Tibial artery (tissue), 4 donors: ENCODE results near the gene SLC26A1.

Experiments used
- DNase-seq, 2 donors: peaks; one replicate each; pipeline ENCODE4 v3.0.0-alpha.2; 2019
- H3K27ac ChIP-seq, 2 donors: fragments of 200-600 bp; sonication (generic) in 1 of 2; 1 replicate in 1 of 2; 2 replicates in 1 of 2; pipeline ENCODE4 v1.5.1; 2018 to 2019; ENCODE audit warnings: mild to moderate bottlenecking in 1 of 2
- H3K27me3 ChIP-seq, 2 donors: fragments of 200-600 bp; sonication (generic) in 1 of 2; one replicate each; pipeline versions ENCODE4 v1.5.1 to v1.6.0; 2016 to 2019
- H3K36me3 ChIP-seq, 3 donors: fragments of 200-600 bp; sonication (generic) in 2 of 3; one replicate each; pipeline ENCODE4 v1.5.1; 2016 to 2019; ENCODE audit warnings: mild to moderate bottlenecking in 2 of 3
- H3K4me1 ChIP-seq, 4 donors: fragments of 200-600 bp; sonication (generic) in 2 of 4; 1 replicate in 3 of 4; 2 replicates in 1 of 4; pipeline ENCODE4 v1.5.1; 2016 to 2019
- H3K4me3 ChIP-seq, 2 donors: fragments of 200-600 bp; sonication (generic) in 1 of 2; 1 replicate in 1 of 2; 2 replicates in 1 of 2; pipeline ENCODE4 v1.5.1; 2018 to 2019; ENCODE audit warnings: mild to moderate bottlenecking in 2 of 2
- H3K9me3 ChIP-seq, 3 donors: fragments of 200-600 bp; sonication (generic) in 1 of 3; one replicate each; pipeline ENCODE4 v1.5.1; 2016 to 2019
- CTCF ChIP-seq, 2 experiments: fragments of 200-600 bp in 1 of 2; fragments of 450-650 bp in 1 of 2; IDR thresholded peaks; one replicate each; pipeline ENCODE4 v1.5.1; 2017 to 2019; ENCODE audit warnings: antibody characterized with exemption in 2 of 2, mild to moderate bottlenecking in 1 of 2, moderate library complexity in 1 of 2
- intact Hi-C: fragments of 100-400 bp; cut with DNase I; formaldehyde crosslinking; loops from one replicate; pipeline ENCODE4 v1.15.0; 2023; ENCODE audit warnings: low total_unique reads

The SLC26A1 gene

DNA sequence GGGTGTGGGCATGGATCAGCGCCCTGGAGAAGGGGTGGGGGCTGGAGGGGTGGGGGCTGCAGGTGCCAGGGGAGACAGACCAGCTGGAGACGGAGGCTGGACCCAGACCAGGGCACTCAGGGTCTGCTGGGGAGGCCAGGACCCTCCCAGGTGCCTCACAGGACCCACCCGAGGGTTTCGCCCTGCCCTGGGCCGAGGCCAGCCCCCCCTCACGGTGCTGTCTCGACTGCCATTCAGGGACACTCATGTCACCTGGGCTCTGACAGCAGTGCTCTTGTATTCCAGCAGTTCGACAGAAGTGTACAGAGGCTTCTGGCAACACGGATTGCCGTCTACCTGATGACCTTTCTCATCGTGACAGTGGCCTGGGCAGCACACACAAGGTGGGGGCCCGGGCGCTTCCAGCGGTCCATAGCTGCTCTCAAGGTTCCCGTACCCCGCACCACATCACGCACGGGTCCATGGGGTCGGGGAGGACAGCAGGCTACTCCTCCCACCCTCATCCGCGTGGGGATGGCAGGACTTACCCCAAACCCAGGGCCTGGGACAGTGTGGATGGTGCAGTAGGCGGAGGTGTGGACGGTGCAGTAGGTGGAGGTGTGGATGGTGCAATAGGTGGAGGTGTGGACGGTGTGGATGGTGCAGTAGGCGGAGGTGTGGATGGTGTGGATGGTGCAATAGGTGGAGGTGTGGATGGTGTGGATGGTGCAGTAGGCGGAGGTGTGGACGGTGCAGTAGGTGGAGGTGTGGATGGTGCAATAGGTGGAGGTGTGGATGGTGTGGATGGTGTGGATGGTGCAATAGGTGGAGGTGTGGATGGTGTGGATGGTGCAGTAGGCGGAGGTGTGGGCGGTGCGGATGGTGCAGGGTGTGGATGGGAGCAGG, 42.8 kb downstream of the SLC26A1 start:
- intact Hi-C loops = no loop called here
- Histone ChIP-seq H3K27ac (no peak overlapping the region), H3K27me3 (no peaks in the 10 kb centered on the region), H3K36me3 (peaks cover 6 to 44% (median 31%) of the 10 kb centered on the region in 3 donors), H3K4me1 (peaks cover 0 to 4% (median 0%) of the 10 kb centered on the region in 4 donors), H3K4me3 (no peak overlapping the region), H3K9me3 (no peaks in the 10 kb centered on the region)
- peak; percentile 12 to 40 for DNase-seq
- TF ChIP-seq CTCF (IDR thresholded peaks at IDR 0.05) = no peak

DNA sequence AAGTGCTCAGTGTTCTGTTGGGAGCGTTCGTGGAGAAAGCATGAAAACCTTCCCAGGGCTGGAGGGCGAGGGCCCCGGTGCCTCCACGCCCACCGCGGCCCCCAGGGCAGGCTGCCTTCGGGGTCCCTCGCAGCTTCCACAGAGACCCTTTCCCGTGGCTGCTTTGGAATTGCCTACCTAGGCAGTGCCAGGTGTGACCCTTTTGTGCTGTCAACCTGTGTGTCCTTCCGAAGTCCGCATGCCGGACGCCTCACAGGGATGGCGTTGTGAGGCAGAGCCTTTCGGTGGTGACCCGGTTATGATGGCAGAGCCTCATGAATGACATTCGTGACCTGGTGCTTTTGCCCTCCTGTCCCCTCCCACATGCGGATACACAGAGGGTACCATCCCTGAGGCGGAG, 43.5 kb downstream of the SLC26A1 start:
- peaks cover 0 to 4% (median 0%) of the 10 kb centered on the region in 4 donors for H3K4me1 ChIP-seq
- intact Hi-C loops = no loop called here
- H3K27ac ChIP-seq = no peak overlapping the region
- no peak for TF ChIP-seq CTCF (IDR thresholded peaks at IDR 0.05)
- no peak overlapping the region for H3K4me3 ChIP-seq
- H3K36me3 ChIP-seq = peaks cover 6 to 36% (median 23%) of the 10 kb centered on the region in 3 donors
- H3K27me3 ChIP-seq = no peaks in the 10 kb centered on the region
- DNase-seq = peak; percentile 15 to 39
- H3K9me3 ChIP-seq = no peaks in the 10 kb centered on the region

DNA sequence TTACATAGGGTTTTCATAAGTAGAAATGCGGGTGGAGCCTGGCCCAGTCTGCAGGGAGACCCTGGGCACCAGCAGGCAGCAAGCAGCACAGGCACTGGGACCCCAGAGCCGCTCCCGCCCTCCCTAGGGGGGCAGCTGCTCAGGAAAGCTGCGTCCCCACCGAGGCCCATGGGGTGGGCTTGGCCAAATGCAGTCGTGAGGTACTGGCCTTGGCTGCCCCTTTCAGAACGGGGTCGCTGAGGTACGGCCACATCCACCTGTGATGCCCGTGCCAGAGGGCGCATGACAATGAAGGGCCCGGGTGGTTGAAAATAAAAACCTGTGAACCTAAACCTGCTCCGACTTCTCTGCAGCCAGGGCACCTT, 44.3 kb downstream of the SLC26A1 start:
- Histone ChIP-seq H3K27ac (no peak overlapping the region), H3K9me3 (no peaks in the 10 kb centered on the region), H3K27me3 (no peaks in the 10 kb centered on the region), H3K4me1 (peaks cover 0 to 4% (median 0%) of the 10 kb centered on the region in 4 donors), H3K36me3 (peaks cover 6 to 29% (median 19%) of the 10 kb centered on the region in 3 donors), H3K4me3 (no peak overlapping the region)
- intact Hi-C loops = no loop called here
- peak in 1 of 2 donors; percentile 34 for DNase-seq
- no peak for TF ChIP-seq CTCF (IDR thresholded peaks at IDR 0.05)

- no peak overlapping the region for H3K27ac ChIP-seq
- H3K4me1 ChIP-seq = peaks cover 0 to 4% (median 0%) of the 10 kb centered on the region in 4 donors
- no peak overlapping the region for H3K4me3 ChIP-seq
- no peaks in the 10 kb centered on the region for H3K9me3 ChIP-seq
- DNase-seq = peak; percentile 11 to 59
- peaks cover 6 to 23% (median 13%) of the 10 kb centered on the region in 3 donors for H3K36me3 ChIP-seq
- no peaks in the 10 kb centered on the region for H3K27me3 ChIP-seq
- intact Hi-C loops = no loop called here
- TF ChIP-seq CTCF (IDR thresholded peaks at IDR 0.05) = no peak
Measured at GRCh38 chr4:948101-948935, 44.9 kb downstream of the SLC26A1 start.

- H3K27me3 ChIP-seq = no peaks in the 10 kb centered on the region
- peak; percentile 6 to 53 for DNase-seq
- peaks cover 0 to 15% (median 6%) of the 10 kb centered on the region in 3 donors for H3K36me3 ChIP-seq
- H3K4me3 ChIP-seq = no peak overlapping the region
- TF ChIP-seq CTCF (IDR thresholded peaks at IDR 0.05) = no peak
- intact Hi-C loops = no loop called here
- H3K9me3 ChIP-seq = no peaks in the 10 kb centered on the region
- peaks cover 0 to 4% (median 0%) of the 10 kb centered on the region in 4 donors for H3K4me1 ChIP-seq
- no peak overlapping the region for H3K27ac ChIP-seq
Measured at GRCh38 chr4:947491-947971, 45.7 kb downstream of the SLC26A1 start.
